Prostate gland (tissue), 2 donors: ENCODE data around the gene MTMR3. TPM values are rescaled to one million over a fixed set of nuclear protein-coding genes. Genes with fewer than 3 reads are reported as not detected.

ENCODE experiments used
- DNase-seq: peaks from one replicate; pipeline ENCODE4 v3.0.0-alpha.2; 2019; ENCODE audit warnings: low spot score
- H3K27ac ChIP-seq, 2 donors: fragments of 200-600 bp; sonication (generic); 2 replicates each; pipeline ENCODE4 v1.5.1; 2017 to 2019
- H3K27me3 ChIP-seq: fragments of 200-600 bp; sonication (generic); replicated peaks from 2 replicates; pipeline ENCODE4 v1.5.1; 2019; ENCODE audit not compliant: insufficient read depth
- H3K36me3 ChIP-seq, 2 donors: fragments of 200-600 bp; sonication (generic); 1 replicate in 1 of 2; 2 replicates in 1 of 2; pipeline versions ENCODE4 v1.5.1 to v1.8.1; 2017 to 2019
- H3K4me1 ChIP-seq: fragments of 200-600 bp; sonication (generic); replicated peaks from 2 replicates; pipeline ENCODE4 v1.5.1; 2019
- H3K4me3 ChIP-seq, 2 donors: fragments of 200-600 bp; sonication (generic); 2 replicates each; pipeline ENCODE4 v1.5.1; 2017 to 2019
- H3K9me3 ChIP-seq: fragments of 200-600 bp; sonication (generic); 2 replicates; pipeline ENCODE4 v1.5.1; 2017
- CTCF ChIP-seq, 4 experiments: fragments of 200-600 bp in 2 of 4; fragments of 450-650 bp in 2 of 4; sonication (generic) in 2 of 4; IDR thresholded peaks; 1 replicate in 3 of 4; 2 replicates in 1 of 4; pipeline ENCODE4 v1.5.1; 2016 to 2019; ENCODE audit warnings: antibody characterized with exemption in 4 of 4, mild to moderate bottlenecking in 2 of 4, moderate library complexity in 2 of 4
- POLR2A ChIP-seq: fragments of 450-650 bp; IDR thresholded peaks from one replicate; pipeline ENCODE4 v1.6.1; 2016; ENCODE audit warnings: antibody characterized with exemption, mild to moderate bottlenecking
- POLR2AphosphoS5 ChIP-seq: sonication (generic); formaldehyde crosslinking; IDR thresholded peaks from one replicate; pipeline ENCODE4 v1.6.1; 2017; ENCODE audit warnings: antibody characterized with exemption
- WGBS: methylation state at CpG from one replicate; pipeline ENCODE4 v1.1.5; 2018; 5-methylcytosine and 5-hydroxymethylcytosine counted together
- intact Hi-C: fragments of 100-400 bp; cut with DNase I; formaldehyde crosslinking; loops from one replicate; pipeline ENCODE4 v1.14.2; 2022
- total RNA-seq, 2 donors: library from RNA; depleted of rRNA; stranded (reverse); fragments of >200 nt; gene quantifications; one replicate each; pipeline ENCODE4 v1.1.0, GENCODE V29; 2016

The MTMR3 gene
- total RNA-seq, 2 donors from 2014 or later, result 37.9 to 93.7 TPM

- intact Hi-C loops, result no loop called here
- H3K36me3 ChIP-seq, result no peaks in the 10 kb centered on the region
- TF ChIP-seq CTCF (IDR thresholded peaks at IDR 0.05), result no peak
- TF ChIP-seq POLR2AphosphoS5, result no peak
- TF ChIP-seq POLR2A, result no peak
- no peaks in the 10 kb centered on the region for H3K9me3 ChIP-seq
- peaks cover 12% of the 10 kb centered on the region for H3K4me1 ChIP-seq
- no peak overlapping the region for H3K4me3 ChIP-seq
- DNase-seq, result no peak
- WGBS, result 7% methylated on average over 1 of the region's 1 CpG
- H3K27me3 ChIP-seq, result no peaks in the 10 kb centered on the region
- H3K27ac ChIP-seq, result no peak overlapping the region
Observed at GRCh38 chr22:29987137-29987536, 104.2 kb downstream of the MTMR3 start.

GRCh38 chr22:29988719-29989118, 105.7 kb downstream of the MTMR3 start:
- no peak overlapping the region for H3K4me3 ChIP-seq
- WGBS, result 57% methylated on average over 2 of the region's 2 CpGs
- no peak for TF ChIP-seq POLR2AphosphoS5
- TF ChIP-seq POLR2A, result no peak
- no peak for TF ChIP-seq CTCF (IDR thresholded peaks at IDR 0.05)
- intact Hi-C loops, result no loop called here
- no peak overlapping the region for H3K27ac ChIP-seq
- no peaks in the 10 kb centered on the region for H3K9me3 ChIP-seq
- peaks cover 10% of the 10 kb centered on the region for H3K4me1 ChIP-seq
- H3K36me3 ChIP-seq, result no peaks in the 10 kb centered on the region
- DNase-seq, result no peak
- H3K27me3 ChIP-seq, result no peaks in the 10 kb centered on the region

GRCh38 chr22:29989446-29989845, 106.5 kb downstream of the MTMR3 start:
- TF ChIP-seq CTCF (IDR thresholded peaks at IDR 0.05) (no peak), POLR2A (no peak), POLR2AphosphoS5 (no peak)
- Histone ChIP-seq H3K27ac (no peak overlapping the region), H3K4me3 (no peak overlapping the region), H3K9me3 (no peaks in the 10 kb centered on the region), H3K27me3 (no peaks in the 10 kb centered on the region), H3K4me1 (peaks cover 10% of the 10 kb centered on the region), H3K36me3 (no peaks in the 10 kb centered on the region)
- WGBS, result 88% methylated on average over 6 of the region's 6 CpGs
- intact Hi-C loops, result no loop called here
- DNase-seq, result no peak

- 36% methylated on average over 6 of the region's 6 CpGs for WGBS
- Histone ChIP-seq H3K4me3 (peak overlapping the region in 1 of 2 donors; percentile 10), H3K4me1 (peaks cover 8% of the 10 kb centered on the region), H3K27ac (peak overlapping the region; percentile 57 to 60), H3K36me3 (no peaks in the 10 kb centered on the region), H3K27me3 (no peaks in the 10 kb centered on the region), H3K9me3 (no peaks in the 10 kb centered on the region)
- DNase-seq, result peak; percentile 47
- TF ChIP-seq POLR2AphosphoS5 (no peak), POLR2A (no peak), CTCF (IDR thresholded peaks at IDR 0.05) (no peak)
- intact Hi-C loops, result no loop called here
Observed at GRCh38 chr22:29992341-29993275, 109.6 kb downstream of the MTMR3 start.
